ENCODE data around the gene SFXN1. TPM values are rescaled to one million over a fixed set of nuclear protein-coding genes. Genes with fewer than 3 reads are reported as not detected.
"Not testable (repeated sequence)": the region's sequence is repeated elsewhere in the genome, so short reads cannot be mapped to it uniquely, and the experiment has no call there.

The SFXN1 gene
- polyA plus RNA-seq, 3 donors from 2014 or later = 24.4 to 40.3 (median 24.9) TPM

- H3K27me3 Mint-ChIP-seq (ENCODE audit: low read depth in 3 of 3) = peaks cover 0 to 4% (median 0%) of the 10 kb centered on the region in 3 donors
- H3K27ac Mint-ChIP-seq = no peak overlapping the region
- no peaks in the 10 kb centered on the region for H3K9me3 Mint-ChIP-seq
- H3K4me1 Mint-ChIP-seq = peaks cover 37 to 63% of the 10 kb centered on the region in 2 donors
- peaks cover 44 to 67% (median 51%) of the 10 kb centered on the region in 3 donors for H3K36me3 Mint-ChIP-seq
- H3K4me3 Mint-ChIP-seq = no peak overlapping the region
- no peak for DNase-seq
These were observed 40.6 kb downstream of the SFXN1 start for GRCh38 chr5:175519006-175519405.

GRCh38 chr5:175520321-175520720 lies 42.0 kb downstream of the SFXN1 start:
- peaks cover 37 to 63% of the 10 kb centered on the region in 2 donors for H3K4me1 Mint-ChIP-seq
- H3K36me3 Mint-ChIP-seq = peaks cover 50 to 67% (median 53%) of the 10 kb centered on the region in 3 donors
- H3K27ac Mint-ChIP-seq = peak overlapping the region in 2 of 6 donors; percentile 83 to 88
- no peak for DNase-seq
- H3K27me3 Mint-ChIP-seq (ENCODE audit: low read depth in 3 of 3) = peaks cover 0 to 4% (median 0%) of the 10 kb centered on the region in 3 donors
- no peaks in the 10 kb centered on the region for H3K9me3 Mint-ChIP-seq
- peak overlapping the region; percentile 69 to 85 (median 81) for H3K4me3 Mint-ChIP-seq

- H3K36me3 Mint-ChIP-seq = peaks cover 49 to 63% (median 52%) of the 10 kb centered on the region in 3 donors
- H3K9me3 Mint-ChIP-seq = no peaks in the 10 kb centered on the region
- H3K4me1 Mint-ChIP-seq = peaks cover 37 to 63% of the 10 kb centered on the region in 2 donors
- DNase-seq = no peak
- H3K4me3 Mint-ChIP-seq = peak overlapping the region; percentile 69 to 85 (median 81)
- H3K27ac Mint-ChIP-seq = peak overlapping the region; percentile 68 to 88 (median 76)
- peaks cover 0 to 4% (median 0%) of the 10 kb centered on the region in 3 donors for H3K27me3 Mint-ChIP-seq (ENCODE audit: low read depth in 3 of 3)
These were observed 42.5 kb downstream of the SFXN1 start for GRCh38 chr5:175520873-175521272.

GRCh38 chr5:175521313-175521833 lies 43.0 kb downstream of the SFXN1 start:
- peak; percentile 17 to 35 (median 29) for DNase-seq
- no peaks in the 10 kb centered on the region for H3K9me3 Mint-ChIP-seq
- H3K36me3 Mint-ChIP-seq = peaks cover 51 to 64% (median 52%) of the 10 kb centered on the region in 3 donors
- H3K4me3 Mint-ChIP-seq = peak overlapping the region; percentile 69 to 85 (median 81)
- H3K27me3 Mint-ChIP-seq (ENCODE audit: low read depth in 3 of 3) = peaks cover 0 to 4% (median 0%) of the 10 kb centered on the region in 3 donors
- peak overlapping the region; percentile 68 to 88 (median 76) for H3K27ac Mint-ChIP-seq
- peaks cover 37 to 63% of the 10 kb centered on the region in 2 donors for H3K4me1 Mint-ChIP-seq

- Mint-ChIP-seq H3K27me3 (ENCODE audit: low read depth in 3 of 3) (peaks cover 0 to 4% (median 0%) of the 10 kb centered on the region in 3 donors), H3K4me1 (peaks cover 37 to 50% of the 10 kb centered on the region in 2 donors), H3K27ac (no peak overlapping the region), H3K36me3 (peaks cover 41 to 55% (median 45%) of the 10 kb centered on the region in 3 donors), H3K9me3 (no peaks in the 10 kb centered on the region), H3K4me3 (peak overlapping the region in 1 of 5 donors; percentile 58)
- DNase-seq = no peak
These were observed 44.9 kb downstream of the SFXN1 start for GRCh38 chr5:175523292-175523691.

- DNase-seq = no peak
- Mint-ChIP-seq H3K4me1 (peaks cover 37 to 43% of the 10 kb centered on the region in 2 donors), H3K9me3 (no peaks in the 10 kb centered on the region), H3K4me3 (no peak overlapping the region), H3K27me3 (ENCODE audit: low read depth in 3 of 3) (peaks cover 0 to 4% (median 0%) of the 10 kb centered on the region in 3 donors), H3K36me3 (peaks cover 32 to 49% (median 39%) of the 10 kb centered on the region in 3 donors), H3K27ac (peak overlapping the region in 1 of 6 donors; percentile 61)
These were observed 45.9 kb downstream of the SFXN1 start for GRCh38 chr5:175524211-175524610.

GRCh38 chr5:175526691-175527090 lies 48.3 kb downstream of the SFXN1 start:
- no peak overlapping the region for H3K27ac Mint-ChIP-seq
- peaks cover 14 to 18% of the 10 kb centered on the region in 2 donors for H3K4me1 Mint-ChIP-seq
- H3K27me3 Mint-ChIP-seq (ENCODE audit: low read depth in 3 of 3) = no peaks in the 10 kb centered on the region
- H3K9me3 Mint-ChIP-seq = no peaks in the 10 kb centered on the region
- no peak overlapping the region for H3K4me3 Mint-ChIP-seq
- DNase-seq = no peak
- peaks cover 35 to 49% (median 36%) of the 10 kb centered on the region in 3 donors for H3K36me3 Mint-ChIP-seq

- Mint-ChIP-seq H3K36me3 (peaks cover 13 to 19% (median 18%) of the 10 kb centered on the region in 3 donors), H3K27ac (no peak overlapping the region), H3K4me1 (peaks cover 5 to 11% of the 10 kb centered on the region in 2 donors), H3K27me3 (ENCODE audit: low read depth in 3 of 3) (no peaks in the 10 kb centered on the region), H3K9me3 (no peaks in the 10 kb centered on the region), H3K4me3 (no peak overlapping the region)
- DNase-seq = no peak
These were observed 53.0 kb downstream of the SFXN1 start for GRCh38 chr5:175531361-175531760.

GRCh38 chr5:175534070-175534932 lies 55.9 kb downstream of the SFXN1 start:
- H3K4me3 Mint-ChIP-seq = peak overlapping the region; percentile 20 to 46 (median 41)
- peak; percentile 54 to 65 (median 63) for DNase-seq
- peaks cover 0 to 2% (median 0%) of the 10 kb centered on the region in 3 donors for H3K27me3 Mint-ChIP-seq (ENCODE audit: low read depth in 3 of 3)
- peaks cover 0 to 9% (median 4%) of the 10 kb centered on the region in 3 donors for H3K36me3 Mint-ChIP-seq
- H3K9me3 Mint-ChIP-seq = no peaks in the 10 kb centered on the region
- peaks cover 5 to 11% of the 10 kb centered on the region in 2 donors for H3K4me1 Mint-ChIP-seq
- H3K27ac Mint-ChIP-seq = peak overlapping the region in 2 of 6 donors; percentile 22 to 40

GRCh38 chr5:175535331-175535730 lies 57.0 kb downstream of the SFXN1 start:
- H3K36me3 Mint-ChIP-seq; H3K27ac Mint-ChIP-seq; H3K27me3 Mint-ChIP-seq (ENCODE audit: low read depth in 3 of 3): not testable (repeated sequence)

GRCh38 chr5:175535796-175536195 lies 57.4 kb downstream of the SFXN1 start:
- H3K36me3 Mint-ChIP-seq = peaks cover 0 to 4% (median 0%) of the 10 kb centered on the region in 3 donors
- no peak overlapping the region for H3K4me3 Mint-ChIP-seq
- peak overlapping the region in 1 of 6 donors; percentile 8 for H3K27ac Mint-ChIP-seq
- H3K9me3 Mint-ChIP-seq = no peaks in the 10 kb centered on the region
- H3K27me3 Mint-ChIP-seq (ENCODE audit: low read depth in 3 of 3) = peaks cover 0 to 2% (median 0%) of the 10 kb centered on the region in 3 donors
- peaks cover 5 to 11% of the 10 kb centered on the region in 2 donors for H3K4me1 Mint-ChIP-seq
- no peak for DNase-seq

More at GRCh38 chr5:175535331-175535730, 57.0 kb downstream of the SFXN1 start:
- peaks cover 5 to 11% of the 10 kb centered on the region in 2 donors for H3K4me1 Mint-ChIP-seq
- not testable (repeated sequence) for H3K9me3 Mint-ChIP-seq, H3K4me3 Mint-ChIP-seq, DNase-seq

GRCh38 chr5:175538576-175538975 lies 60.2 kb downstream of the SFXN1 start:
- H3K27ac Mint-ChIP-seq = no peak overlapping the region
- no peaks in the 10 kb centered on the region for H3K36me3 Mint-ChIP-seq
- H3K4me1 Mint-ChIP-seq = peaks cover 0 to 9% of the 10 kb centered on the region in 2 donors
- no peaks in the 10 kb centered on the region for H3K9me3 Mint-ChIP-seq
- H3K4me3 Mint-ChIP-seq = no peak overlapping the region
- peaks cover 1 to 4% (median 2%) of the 10 kb centered on the region in 3 donors for H3K27me3 Mint-ChIP-seq (ENCODE audit: low read depth in 3 of 3)
- DNase-seq = no peak

GRCh38 chr5:175539936-175540335 lies 61.6 kb downstream of the SFXN1 start:
- Mint-ChIP-seq H3K27ac (no peak overlapping the region), H3K4me3 (no peak overlapping the region)

GRCh38 chr5:175541264-175541663 lies 62.9 kb downstream of the SFXN1 start:
- H3K36me3 Mint-ChIP-seq = no peaks in the 10 kb centered on the region
- no peaks in the 10 kb centered on the region for H3K9me3 Mint-ChIP-seq

More at GRCh38 chr5:175539936-175540335, 61.6 kb downstream of the SFXN1 start:
- H3K9me3 Mint-ChIP-seq = no peaks in the 10 kb centered on the region
- H3K4me1 Mint-ChIP-seq = peaks cover 0 to 1% of the 10 kb centered on the region in 2 donors
- DNase-seq = no peak
- peaks cover 1 to 10% (median 2%) of the 10 kb centered on the region in 3 donors for H3K27me3 Mint-ChIP-seq (ENCODE audit: low read depth in 3 of 3)
- H3K36me3 Mint-ChIP-seq = no peaks in the 10 kb centered on the region

More at GRCh38 chr5:175541264-175541663, 62.9 kb downstream of the SFXN1 start:
- H3K4me3 Mint-ChIP-seq = no peak overlapping the region
- no peaks in the 10 kb centered on the region for H3K4me1 Mint-ChIP-seq
- peaks cover 1 to 11% (median 2%) of the 10 kb centered on the region in 3 donors for H3K27me3 Mint-ChIP-seq (ENCODE audit: low read depth in 3 of 3)
- no peak overlapping the region for H3K27ac Mint-ChIP-seq
- DNase-seq = no peak
